NT2/D1 (cell line): ENCODE measurements around the gene SCYGR3.

ENCODE experiments used
- SUZ12 ChIP-seq: IDR thresholded peaks from 2 replicates; pipeline ENCODE4 v1.6.1; 2011; ENCODE audit not compliant: insufficient read length, insufficient read depth; ENCODE audit errors: extremely low read depth
- YY1 ChIP-seq: IDR thresholded peaks from 2 replicates; pipeline ENCODE4 v1.6.1; 2011; ENCODE audit not compliant: insufficient read length, insufficient read depth
- ZNF274 ChIP-seq: IDR thresholded peaks from 2 replicates; pipeline ENCODE4 v1.6.1; 2011; ENCODE audit warnings: mild to moderate bottlenecking, low read depth, low read length

- TF ChIP-seq ZNF274 (no peak), YY1 (no peak), SUZ12 (no peak)
Measured at GRCh38 chr2:227616631-227617030, 2.0 kb upstream of the SCYGR3 start.
